HG03521 (cell line): Measurements from ENCODE around the gene STON2.

Experiments used
- ATAC-seq: cut with Tn5 transposase; IDR thresholded peaks from one replicate; pipeline ENCODE4 v1.9.1; 2021; ENCODE audit warnings: mild to moderate bottlenecking, moderate library complexity; ENCODE audit not compliant: unreplicated experiment

Gene STON2

DNA sequence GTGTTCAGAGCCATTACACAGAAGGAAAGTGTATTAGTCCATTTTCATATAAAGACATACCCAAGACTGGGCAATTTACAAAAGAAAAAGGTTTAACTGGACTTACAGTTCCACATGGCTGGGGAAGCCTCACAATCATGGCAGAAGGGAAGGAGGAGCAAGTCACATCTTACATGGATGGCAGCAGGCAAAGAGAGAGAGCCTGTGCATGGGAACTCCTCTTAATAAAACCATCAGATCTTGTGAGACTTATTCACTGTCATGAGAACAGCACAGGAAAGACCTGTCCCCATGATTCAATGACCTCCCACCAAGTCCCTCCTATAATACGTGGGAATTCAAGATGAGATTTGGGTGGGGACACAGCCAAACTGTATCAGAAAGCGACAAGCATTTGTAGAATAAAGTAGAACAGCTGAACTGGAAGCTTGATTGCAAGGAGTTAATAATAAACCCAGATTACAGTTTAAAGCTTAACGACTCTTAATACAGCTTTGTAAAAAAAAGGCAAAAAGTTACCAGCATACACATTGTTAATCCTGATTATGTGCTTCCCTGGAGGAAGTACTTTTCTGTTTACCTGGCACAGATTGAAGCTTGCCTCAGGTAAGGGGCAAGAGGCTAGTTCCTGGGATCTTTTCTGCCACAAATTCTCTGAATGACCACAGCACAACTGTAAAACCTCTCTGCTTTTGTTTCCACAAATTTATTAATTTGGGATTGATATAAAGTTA is 18.1 kb upstream of the STON2 start:
- no peak for ATAC-seq

DNA sequence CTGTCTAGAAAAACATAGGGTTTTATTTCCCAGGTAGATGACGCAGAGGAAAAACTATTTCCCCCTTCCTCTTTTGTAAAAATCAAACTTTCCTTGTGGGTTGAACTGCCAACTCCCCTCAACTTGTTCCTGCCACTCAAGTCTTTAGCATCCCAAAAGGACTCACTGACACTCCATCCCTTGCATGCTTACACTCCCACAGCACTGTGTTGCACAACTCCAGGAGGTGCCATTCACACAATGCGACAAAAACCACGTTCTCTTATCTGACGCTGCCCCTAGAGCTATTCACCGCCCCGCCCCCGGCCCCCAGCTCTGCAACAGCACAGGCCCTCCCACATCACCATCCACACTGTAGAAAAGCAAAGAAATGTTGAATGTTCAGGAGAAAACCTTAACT is 16.9 kb upstream of the STON2 start:
- ATAC-seq = no peak

- no peak for ATAC-seq
These were observed 16.2 kb upstream of the STON2 start for GRCh38 chr14:81416194-81416952.

- ATAC-seq = no peak
These were observed 15.7 kb upstream of the STON2 start for GRCh38 chr14:81415781-81416180.

DNA sequence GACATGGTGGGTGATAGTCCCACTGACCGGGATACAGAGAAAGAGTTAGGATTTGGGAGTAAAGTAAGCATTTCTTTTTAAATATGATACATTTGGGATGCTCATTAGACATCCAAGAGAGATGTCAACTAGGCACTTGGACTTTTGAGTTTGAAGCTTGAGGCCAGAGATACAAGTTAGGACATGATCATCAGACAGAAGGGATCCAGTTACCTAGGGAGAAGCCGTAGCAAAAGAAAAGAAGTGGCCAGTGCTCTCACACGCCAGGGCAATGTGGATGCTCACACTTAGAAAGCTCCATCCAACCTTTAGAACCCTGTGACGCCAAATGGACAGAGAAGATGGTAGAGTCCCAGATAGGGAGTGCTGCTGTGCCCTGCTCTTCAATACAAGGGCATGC is 14.0 kb upstream of the STON2 start:
- ATAC-seq = no peak

GRCh38 chr14:81412779-81413178 is 12.7 kb upstream of the STON2 start:
- ATAC-seq = no peak

GRCh38 chr14:81408595-81408994 is 8.5 kb upstream of the STON2 start:
- ATAC-seq = no peak

DNA sequence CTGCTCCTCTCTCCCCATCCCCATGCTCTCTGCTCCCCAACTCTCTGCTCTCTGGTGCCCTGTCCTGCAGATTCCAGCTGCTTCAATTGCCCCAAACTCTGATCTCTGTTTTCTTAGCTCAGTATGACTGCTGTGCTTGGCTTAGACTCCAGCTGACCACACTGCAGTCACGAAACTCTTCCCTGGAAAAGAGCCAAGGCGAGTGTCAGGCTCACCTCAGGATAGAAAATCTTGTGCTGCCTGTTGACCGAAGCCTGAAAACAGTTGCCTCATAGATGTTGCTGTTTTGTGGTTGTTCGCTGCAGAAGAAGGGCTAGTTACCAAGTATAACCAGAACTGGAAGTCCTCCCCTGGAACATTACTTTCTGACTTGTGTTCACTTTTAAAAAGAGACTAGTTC is 6.7 kb upstream of the STON2 start:
- no peak for ATAC-seq

DNA sequence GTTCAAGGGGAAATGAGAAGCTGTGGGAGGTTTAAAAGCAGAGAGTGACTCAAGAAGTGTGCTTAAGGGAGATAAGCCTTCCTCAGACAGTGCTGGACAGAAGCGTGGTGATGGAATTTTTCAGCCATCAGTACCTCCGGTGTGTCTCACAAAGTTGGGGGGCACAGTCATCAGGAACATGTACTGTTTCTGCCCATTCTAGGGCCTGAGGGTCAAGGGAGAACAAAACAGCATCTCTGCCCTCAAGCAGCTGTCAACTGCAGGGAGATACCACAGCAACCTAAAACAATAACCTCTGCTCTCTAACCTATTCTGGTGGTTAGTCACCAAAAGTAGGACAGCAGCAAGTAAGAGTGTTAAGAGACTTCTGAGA is 2.0 kb upstream of the STON2 start:
- no peak for ATAC-seq

DNA sequence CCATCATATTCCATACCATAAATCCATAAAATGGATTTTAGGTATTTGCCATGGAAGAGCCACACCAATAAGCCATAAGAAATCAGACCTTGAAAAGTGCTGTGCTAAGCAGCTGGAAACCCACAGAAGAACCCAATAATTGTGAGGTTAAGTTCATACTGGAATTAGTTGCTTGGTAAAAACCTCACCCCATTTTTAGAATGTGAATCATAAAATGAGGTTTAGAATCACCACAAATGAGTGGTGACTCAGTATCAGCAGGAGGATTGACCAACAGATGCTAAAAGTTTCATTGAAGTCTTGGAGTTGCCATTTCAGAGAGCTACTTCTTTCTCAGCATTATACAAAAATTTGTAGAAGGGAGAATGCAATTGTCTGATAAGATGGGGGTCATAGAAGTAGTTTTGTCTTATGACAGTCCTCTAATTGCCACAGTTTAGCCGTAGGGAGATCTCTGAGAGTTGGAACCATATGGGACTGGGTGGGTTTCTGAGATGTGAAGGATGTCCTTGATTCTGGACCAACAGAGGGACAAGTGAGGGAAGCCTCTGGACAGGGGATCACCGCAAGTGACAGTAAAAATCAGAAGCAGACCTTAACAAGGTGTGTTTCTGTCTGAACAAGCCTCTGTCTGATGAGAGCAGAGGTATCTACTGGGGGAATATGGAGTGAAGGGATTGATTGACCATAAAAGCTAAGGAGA is 1.4 kb upstream of the STON2 start:
- ATAC-seq = no peak

GRCh38 chr14:81400852-81401251 is 728 bp upstream of the STON2 start:
- ATAC-seq = no peak

GRCh38 chr14:81398196-81398891 is 1.8 kb downstream of the STON2 start:
- ATAC-seq = no peak

- ATAC-seq = no peak
These were observed 4.0 kb downstream of the STON2 start for GRCh38 chr14:81396113-81396512.

- no peak for ATAC-seq
These were observed 5.4 kb downstream of the STON2 start for GRCh38 chr14:81394739-81395138.

DNA sequence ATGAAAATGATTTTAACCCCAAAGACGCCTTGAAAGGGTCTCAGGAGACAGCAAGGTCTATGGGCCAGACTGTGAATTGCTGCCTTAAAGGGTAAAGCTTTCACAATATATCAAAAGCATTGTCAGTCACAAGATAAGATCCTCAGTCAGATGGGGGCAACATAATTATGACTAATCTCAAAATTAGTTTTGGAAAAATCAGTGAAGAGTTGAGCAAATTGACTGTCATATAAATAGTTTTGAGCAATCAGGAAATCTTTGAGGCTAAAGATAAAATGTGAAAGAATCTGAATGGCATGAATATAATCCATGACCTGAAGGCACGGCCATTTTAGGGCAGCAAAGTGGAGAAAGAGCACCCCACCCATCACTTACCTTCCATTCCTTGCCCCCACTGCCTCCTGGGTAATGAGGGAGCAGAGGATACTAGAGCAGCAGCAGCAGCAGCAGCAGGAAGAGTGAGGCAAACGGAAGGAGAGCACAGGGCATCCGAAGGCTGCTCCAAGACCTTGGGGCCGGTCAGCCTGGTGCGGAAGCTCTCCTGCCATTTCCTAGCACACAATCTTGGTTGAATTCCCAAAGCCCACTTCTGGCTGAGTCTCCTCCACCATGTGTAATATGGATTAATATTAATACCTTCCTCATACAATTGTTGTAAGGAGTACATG is 7.0 kb downstream of the STON2 start:
- no peak for ATAC-seq

DNA sequence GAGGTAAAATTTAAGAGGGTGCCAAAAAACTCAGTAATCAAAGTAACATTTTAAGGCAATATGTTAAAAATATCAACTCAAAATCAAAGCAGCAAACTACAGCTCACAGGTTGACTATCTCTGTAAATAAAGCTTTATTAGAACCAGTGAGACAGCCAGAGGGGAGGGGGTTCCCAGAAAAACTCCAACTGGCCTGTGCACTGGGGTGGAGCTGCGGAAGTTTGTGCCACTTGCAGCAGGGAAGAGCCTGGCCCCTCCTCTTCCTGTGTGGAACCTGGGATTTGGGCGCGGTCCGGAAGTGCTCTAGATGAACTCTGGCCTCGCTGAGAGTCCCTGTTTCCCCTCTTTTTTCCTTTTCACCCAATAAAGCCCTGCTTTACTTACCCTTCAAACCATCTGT is 8.1 kb downstream of the STON2 start:
- no peak for ATAC-seq

GRCh38 chr14:81390696-81391095 is 9.4 kb downstream of the STON2 start:
- no peak for ATAC-seq

DNA sequence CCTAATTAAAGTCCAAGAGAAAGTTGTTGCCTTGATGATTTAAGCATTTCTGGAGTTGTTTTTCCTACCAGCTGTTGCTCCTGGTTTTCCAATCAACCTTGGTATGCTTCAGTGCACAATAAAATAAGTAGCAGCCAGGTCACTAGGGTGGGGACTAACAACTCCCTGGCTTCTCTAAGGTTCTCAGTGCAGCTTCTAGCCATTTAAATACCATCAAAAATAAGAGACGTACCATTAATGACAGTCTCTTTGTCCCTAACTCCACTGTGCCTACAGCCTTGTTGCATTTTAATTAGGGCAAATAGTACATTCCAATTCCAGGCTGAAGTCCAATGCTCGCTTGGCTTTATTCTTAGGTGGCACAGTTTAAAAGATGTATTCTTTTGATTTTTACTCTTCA is 11.8 kb downstream of the STON2 start:
- no peak for ATAC-seq

GRCh38 chr14:81386290-81386745 is 13.8 kb downstream of the STON2 start:
- ATAC-seq = no peak

DNA sequence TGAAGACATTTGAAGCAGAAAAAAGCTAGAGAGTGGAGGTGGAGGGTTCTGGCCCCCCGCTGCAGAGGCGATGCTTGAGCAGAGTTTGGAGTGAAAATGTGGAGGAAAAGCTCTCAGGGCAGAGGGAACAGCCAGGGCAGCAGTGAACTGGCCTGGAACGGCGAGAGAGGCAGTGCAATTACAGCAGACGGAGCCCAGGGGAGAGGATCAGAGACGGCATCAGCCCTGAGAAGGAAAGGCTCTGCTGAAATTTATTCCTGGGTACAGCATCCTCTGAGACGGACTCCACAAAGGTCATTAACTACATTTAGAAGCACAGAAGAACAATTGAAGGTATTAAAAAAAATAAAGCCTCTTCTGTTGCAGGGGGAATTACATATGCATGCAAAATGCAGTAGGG is 14.2 kb downstream of the STON2 start:
- no peak for ATAC-seq

DNA sequence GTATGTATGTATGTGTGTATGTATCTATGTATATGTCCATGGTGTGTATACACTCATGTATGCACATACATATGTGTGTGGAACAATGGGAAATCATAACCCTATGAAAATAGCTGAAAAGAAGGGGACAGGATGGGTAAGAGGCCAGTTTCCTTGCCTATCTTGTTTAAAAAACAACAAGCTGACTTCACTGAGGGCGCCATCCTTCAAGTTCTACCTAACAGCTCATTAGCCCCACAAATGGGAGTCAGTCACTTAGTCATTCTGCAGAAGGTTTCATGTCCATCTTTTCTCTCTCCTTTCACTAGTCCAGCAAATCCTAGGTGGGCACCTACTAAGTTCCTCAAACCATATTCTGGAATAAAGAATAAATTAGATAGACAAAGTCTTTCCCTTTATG is 14.7 kb downstream of the STON2 start:
- no peak for ATAC-seq
